Activated CD4-positive, alpha-beta T cell treated with anti-CD3 and anti-CD28 coated beads, Interleukin-2, amount 50 U/mL, for 24 hours (primary cell): Measurements from ENCODE around the gene TBC1D30.
"Not testable (repeated sequence)": the region's sequence is repeated elsewhere in the genome, so short reads cannot be mapped to it uniquely, and the experiment has no call there.

Source experiments
- DNase-seq, 2 donors: peaks; one replicate each; pipeline ENCODE4 v3.0.0-alpha.2; 2020; ENCODE audit warnings: low read depth in 1 of 2, low spot score in 1 of 2

The TBC1D30 gene

DNA sequence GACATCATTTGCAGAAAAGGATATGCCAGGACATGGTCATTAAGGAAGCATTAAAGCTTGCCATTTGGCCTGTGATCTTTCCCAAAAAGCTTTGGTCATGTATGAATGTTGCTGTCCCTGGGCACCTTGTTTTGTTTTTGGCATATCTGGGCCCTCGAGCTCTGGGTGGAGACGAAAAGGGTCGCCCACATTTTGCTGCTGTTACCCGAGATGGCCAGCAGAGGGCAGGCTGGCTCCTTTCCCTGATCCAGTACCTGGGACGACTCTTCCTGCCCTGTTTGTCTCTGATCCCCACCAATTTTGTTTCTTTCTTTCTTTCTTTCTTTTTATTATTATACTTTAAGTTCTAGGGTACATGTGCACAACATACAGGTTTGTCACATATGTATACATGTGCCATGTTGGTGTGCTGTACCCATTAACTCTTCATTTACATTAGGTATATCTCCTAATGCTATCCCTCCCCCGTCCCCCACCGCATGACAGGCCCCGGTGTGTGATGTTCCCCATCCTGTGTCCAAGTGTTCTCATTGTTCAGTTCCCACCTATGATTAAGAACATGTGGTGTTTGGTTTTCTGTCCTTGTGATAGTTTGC, 22.2 kb upstream of the TBC1D30 start:
- DNase-seq, result peak; percentile 33 to 34

DNA sequence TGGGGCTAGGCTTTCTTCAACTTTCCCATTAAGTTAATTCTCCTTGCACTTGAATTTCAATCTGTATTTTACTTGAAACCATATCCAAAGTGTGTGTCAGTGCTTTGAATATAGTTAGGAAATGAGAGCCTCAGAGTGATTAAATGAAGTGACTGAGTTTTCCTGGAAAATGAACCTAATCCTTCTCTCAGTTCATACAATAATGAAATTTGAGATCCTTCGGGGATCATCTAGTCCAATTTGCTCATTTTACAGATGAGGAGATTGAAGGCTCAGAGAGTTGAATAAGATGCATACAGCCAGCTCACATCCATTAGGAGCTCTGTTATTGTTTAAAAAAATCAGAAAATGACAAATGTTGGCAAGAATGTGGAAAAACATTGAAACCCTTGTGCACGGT, 18.3 kb upstream of the TBC1D30 start:
- no peak for DNase-seq

DNA sequence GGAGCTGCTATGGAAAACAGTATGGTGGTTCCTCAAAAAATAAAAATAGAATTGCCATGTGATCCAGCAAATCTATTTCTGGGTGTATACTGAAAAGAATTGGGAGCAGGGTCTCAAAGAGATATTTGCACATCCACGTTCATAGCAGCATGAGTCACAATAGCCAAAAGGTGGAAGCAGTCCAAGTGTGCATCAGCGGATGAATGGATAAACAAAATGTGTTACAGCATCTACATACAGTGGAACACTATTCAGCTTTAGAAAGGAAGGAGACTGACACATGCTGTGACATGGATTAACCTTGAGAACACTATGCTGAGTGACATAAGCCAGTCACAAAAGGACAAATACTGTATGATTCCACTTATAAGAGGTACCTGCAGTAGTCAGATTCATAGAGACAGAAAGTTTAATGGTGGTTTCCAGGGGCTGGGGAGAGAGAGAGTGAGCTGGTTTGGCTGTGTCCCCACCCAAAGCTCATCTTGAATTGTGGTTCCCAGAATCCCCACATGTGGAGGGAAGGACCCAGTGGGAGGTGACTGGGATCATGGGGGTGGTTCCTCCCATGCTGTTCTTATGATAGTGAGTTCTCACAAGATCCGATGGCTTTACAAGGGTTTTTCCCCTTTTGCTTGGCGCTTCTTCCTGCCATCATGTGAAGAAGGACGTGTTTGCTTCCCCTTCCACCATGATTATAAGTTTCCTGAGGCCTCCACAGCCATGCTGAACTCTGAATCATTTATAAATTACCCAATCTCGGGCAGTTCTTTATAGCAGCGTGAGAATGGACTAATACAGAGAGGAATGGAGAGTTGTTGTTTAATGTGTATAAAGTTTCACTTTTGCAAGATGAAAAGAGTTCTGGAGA, 17.6 kb upstream of the TBC1D30 start:
- DNase-seq, result no peak

DNA sequence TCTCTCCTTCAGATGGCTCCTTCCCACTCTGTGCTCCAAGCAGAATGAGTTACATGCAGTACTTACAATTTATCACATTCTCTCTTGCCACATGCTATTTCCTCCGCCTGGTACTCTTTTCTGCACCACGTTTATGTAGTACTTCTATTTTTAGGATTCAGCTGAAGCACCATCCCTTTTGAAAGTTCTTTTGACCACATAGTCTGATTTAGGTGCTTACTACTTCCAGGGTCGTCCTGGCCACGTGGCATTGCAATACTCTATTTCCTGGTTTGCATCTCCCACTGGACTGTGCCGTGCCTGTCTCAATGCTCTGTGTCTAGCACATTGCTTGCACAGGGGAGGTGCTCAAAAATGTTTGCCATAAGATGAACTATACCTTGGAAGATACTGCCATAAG, 16.3 kb upstream of the TBC1D30 start:
- no peak for DNase-seq

DNA sequence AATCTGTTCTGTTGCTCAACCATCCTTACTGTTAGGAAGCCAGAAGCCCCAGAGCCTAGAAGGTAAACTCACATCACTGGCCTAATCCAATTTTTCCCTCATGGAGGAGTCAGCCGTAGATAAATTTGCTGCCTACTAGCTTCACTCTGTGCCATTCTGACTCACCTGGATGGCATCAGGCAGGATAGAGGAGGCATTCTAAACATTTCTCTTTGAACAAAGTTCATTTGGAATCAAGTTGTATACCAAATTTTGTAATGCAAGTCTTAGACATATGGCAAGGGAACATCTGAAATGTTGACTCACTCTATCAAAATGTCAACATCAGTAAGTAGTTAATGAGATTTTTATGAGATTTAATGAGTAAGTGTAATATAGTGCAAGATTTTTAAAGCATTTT, 13.6 kb upstream of the TBC1D30 start:
- no peak for DNase-seq

DNA sequence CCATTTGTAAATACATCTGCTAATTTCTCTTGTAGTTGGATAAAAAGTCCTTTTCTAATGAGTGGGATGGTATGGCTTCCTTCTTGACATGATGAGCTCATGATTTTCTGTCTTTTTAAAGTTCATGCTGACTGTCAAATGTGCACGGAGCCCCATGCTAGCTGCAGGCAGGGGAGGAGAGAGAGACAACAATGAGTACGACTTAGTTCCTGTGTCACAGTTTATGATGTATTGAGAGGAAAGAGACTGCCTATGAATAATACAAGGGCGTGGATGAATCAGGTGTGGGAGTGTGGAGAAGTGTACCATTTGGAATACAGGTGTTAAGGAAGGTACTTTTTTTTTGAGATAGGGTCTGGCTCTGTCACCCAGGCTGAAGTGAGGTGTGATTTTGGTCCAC, 10.7 kb upstream of the TBC1D30 start:
- DNase-seq, result no peak

DNA sequence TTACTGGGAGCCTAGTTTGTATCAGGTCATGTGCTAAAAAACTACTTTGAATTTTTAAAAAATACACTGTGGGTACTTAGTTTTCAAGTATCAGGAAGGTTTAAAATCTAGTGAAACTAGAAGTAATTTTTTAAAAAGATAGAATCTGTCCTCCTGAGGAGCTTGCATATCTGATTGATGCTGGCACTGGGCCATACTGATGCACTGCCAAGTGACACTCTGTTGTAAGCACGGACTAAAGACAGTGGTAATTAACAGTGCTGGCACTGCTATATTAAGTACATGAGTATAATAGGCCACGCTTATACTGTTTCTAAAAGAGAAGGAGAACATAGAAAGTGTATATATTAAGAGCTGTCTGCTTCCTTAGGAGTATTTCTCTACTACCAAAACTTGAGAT, 10.0 kb upstream of the TBC1D30 start:
- DNase-seq, result no peak

DNA sequence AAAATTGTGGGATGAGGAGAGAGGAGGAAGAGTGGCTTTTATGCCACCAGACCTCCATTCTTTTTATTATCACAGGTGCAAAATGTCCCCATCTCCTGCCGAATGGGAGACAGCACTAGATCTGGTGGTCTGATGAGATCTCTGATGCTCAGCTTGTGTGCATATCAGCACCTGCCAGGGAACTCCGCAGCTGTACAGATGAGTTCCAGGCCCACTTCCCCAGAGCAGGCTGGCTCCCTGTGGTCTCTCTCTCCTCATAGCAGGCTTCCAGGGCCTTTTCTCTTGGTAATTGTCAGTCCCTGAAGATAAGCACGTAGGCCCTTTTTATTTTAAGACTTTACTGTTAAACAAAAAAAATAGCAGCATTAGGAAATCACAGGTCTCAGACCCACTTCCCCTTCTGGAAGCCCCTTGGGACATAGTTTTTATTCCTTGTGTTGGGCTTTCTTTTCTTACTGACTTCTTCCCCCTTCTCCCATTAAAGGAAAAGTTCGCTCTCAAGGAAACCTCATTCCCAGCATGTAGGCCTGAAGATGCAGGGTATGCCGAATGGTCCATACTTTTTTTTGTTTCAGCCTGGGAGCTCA, 4.5 kb upstream of the TBC1D30 start:
- no peak for DNase-seq

DNA sequence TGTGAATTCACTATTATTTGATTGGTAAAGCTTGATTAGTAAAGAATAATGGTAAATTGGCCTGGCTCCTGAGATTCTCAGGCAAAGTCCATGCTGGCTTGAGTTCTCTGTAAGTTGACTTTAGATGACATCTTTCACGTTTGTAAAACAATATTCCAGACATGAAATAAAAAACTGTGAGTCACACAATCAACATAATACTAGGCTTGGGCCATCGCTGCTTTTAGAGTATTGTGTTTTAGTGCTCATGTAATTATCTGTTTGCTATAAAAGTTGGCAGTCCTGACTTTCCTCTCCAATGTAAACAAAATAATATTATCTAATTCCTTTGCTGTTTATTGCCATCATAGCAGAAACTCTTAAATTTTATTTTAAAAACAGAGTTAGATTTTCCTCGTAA, 3.9 kb upstream of the TBC1D30 start:
- no peak for DNase-seq

DNA sequence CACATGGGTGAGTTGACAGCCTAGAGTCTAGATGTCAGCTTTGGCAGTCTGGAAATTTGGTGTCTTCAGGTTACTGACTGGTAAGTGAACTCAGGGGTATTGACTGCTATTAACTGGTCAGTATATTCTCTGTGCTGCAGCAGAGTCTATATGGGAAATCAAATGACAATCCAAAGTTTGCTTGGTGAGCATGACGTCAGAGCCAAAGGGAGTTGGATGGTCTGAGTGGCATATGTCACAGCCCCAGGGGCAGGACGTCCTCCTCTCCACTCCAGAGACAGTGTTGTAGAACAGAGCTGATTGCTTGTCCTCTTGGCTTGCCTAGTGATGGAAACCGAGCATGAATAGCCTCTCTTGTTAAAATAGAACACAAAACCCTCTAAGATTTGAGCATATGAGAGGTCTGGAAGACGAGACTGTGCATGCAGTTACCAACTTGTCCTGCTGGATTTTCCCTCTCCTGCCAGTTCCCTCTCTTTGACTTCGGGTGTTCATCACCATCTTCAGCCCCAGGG, 3.3 kb upstream of the TBC1D30 start:
- DNase-seq, result no peak

DNA sequence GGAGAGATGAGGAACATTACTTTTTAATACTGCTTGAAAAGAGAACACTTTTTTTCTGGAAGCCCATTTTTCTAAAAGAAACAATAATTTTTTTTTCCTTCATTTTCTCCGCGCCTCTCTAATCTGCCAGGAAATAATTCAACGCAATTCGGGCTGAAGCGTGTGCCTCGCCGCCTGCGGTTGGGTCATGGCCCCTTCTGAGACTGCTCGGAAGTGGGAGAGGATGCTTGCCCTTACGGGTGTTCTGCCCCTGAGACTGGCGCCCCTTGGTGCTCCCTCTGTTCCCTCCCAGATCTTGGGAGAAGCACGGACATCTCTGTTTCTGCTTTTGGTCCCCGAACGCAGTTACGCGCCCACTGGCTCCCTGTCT, 332 bp upstream of the TBC1D30 start:
- DNase-seq, result no peak

DNA sequence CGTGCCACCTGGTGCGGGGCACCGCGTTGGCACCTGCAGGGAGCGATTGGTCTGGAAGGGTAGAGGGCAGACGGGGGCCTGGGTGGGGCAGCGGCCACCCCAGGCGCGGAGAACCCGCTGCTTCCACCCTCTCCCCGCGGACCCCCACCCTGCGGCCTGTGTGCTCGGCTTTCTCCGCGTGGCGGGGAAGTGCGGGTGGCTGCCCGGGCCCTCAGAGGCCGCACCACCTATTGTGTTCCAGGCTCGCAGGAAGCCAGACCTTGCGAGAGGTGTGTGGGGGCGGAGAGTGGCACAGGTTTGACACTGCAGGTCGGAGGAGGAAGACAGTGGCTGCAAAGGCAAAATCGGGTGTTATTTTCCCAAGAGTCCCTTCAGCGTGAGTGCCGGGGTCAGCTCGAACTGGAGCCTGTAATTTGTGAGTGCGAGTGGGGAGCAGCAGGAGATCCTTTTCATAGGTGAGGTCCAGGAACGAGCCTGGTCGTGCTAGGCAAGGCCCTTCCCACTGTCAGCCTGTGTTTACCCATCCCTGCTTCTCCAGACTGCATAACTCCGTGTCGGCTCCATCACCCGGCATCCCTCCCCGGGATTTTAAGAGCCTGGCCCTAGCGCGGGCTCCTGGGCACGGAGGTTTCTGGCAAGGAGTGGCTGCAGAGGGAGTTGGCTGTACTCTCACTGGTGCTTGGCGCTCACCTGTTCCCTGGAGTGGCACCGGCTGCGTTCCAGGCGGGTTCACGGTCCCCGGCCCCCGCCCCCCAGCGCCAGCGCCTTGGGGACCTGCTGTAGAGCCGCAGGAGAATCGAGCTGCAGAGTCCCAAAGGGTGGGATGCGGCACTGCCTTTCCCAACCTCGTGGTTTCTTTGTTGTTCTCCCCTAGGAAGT, 935 bp downstream of the TBC1D30 start:
- DNase-seq, result no peak

DNA sequence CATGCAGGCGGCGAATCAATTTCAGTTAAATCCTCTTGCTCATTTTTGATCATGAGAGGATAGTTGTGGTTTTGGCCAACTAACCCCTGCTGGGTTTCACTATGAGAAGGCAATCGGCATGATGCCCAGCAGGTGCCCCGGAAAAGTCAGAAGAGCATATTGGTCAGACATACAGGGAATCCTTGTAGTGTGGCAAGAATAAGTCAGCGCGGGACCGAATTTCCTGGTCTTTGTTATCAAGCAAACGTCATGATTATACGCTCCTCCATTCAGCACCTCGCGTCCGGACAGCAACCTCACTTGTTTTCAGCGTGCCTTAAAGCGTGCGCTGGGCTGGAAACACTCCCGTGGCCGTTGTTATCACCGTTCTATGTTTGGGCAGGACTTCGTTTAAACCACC, 1.8 kb downstream of the TBC1D30 start:
- DNase-seq, result peak in 1 of 2 donors; percentile 16

DNA sequence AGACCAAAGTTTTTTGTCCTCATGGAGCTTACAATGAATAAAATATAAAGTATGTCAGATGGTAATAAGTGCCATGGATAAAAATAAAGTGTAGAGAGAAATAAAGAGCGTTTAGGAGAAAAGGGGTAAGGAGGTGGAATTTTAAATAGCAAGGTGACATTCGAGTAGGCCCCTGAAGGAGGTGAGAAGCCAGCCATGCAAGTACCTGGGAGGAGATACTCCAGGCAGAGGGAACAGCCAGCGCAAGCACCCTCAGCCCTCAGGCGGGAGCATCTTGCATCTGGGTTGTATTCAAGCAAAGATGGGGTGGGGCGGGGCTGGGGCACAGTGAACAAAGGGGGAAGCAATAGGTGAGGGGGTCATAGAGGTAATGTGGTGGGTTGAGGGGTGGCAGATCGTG, 4.3 kb downstream of the TBC1D30 start:
- DNase-seq, result no peak

DNA sequence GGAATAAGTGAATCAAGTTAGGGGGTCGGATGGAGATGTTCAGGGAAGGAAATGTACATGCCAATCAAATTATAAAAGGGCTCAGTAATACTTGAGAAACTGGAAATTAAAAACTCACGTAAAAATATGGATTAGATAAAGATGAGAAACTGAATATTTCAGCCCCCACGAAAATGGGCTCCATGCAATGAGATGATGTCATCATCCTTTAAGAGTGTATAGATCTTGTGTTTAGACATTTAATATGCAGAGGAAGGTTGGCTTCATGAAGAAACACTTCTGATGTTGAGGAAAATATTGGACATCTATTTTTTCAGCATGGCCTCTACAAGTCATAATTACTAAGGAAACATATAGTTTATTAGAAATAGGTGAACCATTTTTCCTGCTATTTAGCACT, 9.5 kb downstream of the TBC1D30 start:
- no peak for DNase-seq

DNA sequence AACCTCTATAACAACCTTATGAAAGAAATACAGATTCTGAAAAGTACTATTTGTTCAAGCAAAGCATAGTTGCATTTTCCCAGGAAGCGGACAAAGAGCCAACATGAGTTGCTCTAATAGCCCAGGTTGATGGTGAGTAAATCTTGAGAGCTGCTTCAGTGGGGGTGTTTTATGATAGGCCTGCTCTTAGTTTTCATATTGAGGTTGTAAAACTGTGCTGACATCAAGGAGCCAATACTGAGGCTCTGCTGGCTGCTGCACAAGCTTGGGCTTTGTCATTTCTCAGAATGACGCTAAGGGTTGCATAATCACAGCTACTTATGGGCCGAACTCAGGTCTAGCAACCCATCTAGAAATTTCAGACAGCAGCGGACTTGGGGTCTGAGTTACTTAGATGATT, 11.5 kb downstream of the TBC1D30 start:
- DNase-seq, result no peak

DNA sequence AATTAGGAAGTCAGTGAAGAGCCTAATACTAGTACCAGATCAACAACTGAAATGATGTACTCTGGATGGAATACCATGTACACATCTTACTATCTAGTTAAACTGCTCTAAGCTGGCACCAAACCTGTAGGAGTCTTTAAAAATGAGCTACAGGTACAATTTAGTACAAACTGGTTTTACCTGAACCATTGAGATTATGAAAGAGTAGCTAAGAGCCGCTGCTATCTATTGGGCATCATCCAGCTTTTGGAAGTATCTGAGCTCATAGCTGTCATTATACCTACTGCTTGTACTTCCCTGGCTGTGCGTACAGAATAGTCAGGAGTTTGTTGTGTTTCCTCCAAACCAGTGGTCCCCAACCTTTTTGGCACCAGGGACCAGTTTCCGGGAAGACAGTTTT, 12.4 kb downstream of the TBC1D30 start:
- DNase-seq, result no peak

DNA sequence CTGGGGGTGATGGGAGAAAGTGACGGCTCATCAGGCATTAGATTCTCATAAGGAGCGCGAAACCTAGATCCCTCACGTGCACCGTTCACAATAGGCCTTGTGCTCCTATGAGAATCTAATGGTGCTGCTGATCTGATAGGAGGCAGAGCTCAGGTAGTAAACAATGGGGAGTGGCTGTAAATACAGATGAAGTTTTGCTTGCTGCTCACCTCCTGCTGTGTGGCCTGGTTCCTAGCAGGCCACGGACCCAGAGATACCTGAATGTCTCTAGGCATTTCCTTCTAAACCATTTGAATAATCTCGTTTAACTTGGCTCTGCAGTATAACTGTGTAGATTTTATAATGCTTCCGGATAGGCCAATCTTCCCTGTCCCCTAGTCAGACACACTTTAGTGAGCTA, 13.0 kb downstream of the TBC1D30 start:
- no peak for DNase-seq

DNA sequence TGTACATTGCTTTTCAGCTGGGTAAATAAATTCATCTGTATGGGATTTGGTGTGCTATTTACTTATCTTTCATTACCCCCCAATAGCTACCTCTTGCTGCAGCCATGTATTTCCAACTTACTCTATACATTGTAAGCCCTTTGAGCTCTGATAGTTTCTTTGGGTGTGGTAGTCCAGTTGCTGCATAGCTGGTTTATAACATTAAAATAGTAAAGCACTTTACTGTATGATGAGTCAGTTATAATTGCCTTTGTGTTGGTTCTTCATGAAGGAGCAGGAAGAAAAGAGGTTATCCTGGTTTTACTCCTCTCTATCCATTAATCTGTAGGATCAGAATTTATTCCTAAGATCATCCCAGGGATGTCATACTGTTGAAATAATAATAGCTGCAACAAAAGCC, 15.7 kb downstream of the TBC1D30 start:
- no peak for DNase-seq

DNA sequence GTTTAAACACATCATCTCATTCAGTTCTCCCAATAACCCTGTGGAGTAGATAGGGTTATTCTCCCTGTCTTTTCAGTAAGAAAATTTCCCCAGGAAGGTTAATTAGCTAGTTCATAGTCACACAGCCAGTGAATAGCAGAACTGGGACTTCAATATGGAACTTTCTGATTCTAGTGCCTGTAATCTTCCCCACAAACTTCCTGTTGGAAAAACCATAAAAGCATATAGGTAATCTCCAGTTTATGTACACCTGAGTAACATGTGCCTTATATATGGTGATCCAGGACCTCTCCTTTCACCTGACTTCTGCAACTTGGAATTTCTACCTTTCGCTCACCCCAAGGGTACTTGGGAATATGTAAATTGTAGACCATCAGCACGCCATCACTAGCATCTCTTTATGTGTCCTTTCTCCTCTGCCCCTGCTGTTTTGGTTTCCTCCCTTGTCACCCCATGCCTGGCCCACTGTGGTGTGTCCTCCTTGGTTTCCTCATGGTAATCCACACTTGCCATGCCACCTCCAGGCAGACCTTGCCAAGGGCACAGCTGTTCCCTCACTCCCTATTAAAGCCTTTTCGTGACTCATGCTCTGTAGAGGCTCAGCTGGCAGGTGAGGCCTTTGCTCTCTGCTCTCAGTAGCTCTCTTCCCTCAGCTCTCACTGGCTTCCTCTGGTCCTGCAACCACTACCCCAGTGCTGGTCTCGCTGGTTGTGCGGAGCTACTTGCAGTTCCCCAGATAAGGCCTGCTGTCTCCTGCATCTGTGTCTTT, 16.7 kb downstream of the TBC1D30 start:
- DNase-seq, result no peak

DNA sequence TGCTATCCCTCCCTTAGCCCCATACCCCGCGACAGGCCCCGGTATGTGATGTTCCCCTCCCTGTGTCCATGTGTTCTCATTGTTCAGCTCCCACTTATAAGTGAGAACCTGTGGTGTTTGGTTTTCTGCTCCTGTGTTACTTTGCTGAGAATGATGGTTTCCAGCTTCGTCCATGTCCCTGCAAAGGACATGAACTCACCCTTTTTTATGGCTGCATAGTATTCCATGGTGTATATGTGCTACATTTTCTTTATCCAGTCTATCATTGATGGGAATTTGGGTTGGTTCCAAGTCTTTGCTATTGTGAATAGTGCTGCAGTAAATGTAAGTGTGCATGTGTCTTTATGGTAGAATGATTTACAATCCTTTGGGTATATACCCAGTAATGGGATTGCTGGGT, 24.0 kb downstream of the TBC1D30 start:
- DNase-seq, result not testable (repeated sequence)
